GM23338 (cell line): ENCODE measurements around the gene VSTM5. TPM values are rescaled to one million over a fixed set of nuclear protein-coding genes. Genes with fewer than 3 reads are reported as not detected.
"Not testable (repeated sequence)": the region's sequence is repeated elsewhere in the genome, so short reads cannot be mapped to it uniquely, and the experiment has no call there.

Experiments used
- ATAC-seq: fragments of 200-7000 bp; cut with Tn5 transposase; 3 replicates; pipeline ENCODE4 v1.9.1; 2020
- DNase-seq: peaks from one replicate; pipeline ENCODE4 v3.0.0-alpha.2; 2015; ENCODE audit warnings: low spot score
- H2AFZ ChIP-seq: fragments of 200-600 bp; sonication (generic); 2 replicates; pipeline ENCODE4 v1.8.0; 2016; ENCODE audit warnings: antibody characterized with exemption, mild to moderate bottlenecking, moderate library complexity
- H3F3A ChIP-seq: fragments of 200-600 bp; sonication (generic); replicated peaks from 2 replicates; pipeline ENCODE4 v1.8.0; 2017; ENCODE audit warnings: antibody characterized with exemption, mixed run types, low read depth
- H3K27ac ChIP-seq: fragments of 200-600 bp; sonication (generic); 2 replicates; pipeline ENCODE4 v1.6.1; 2016; ENCODE audit warnings: low read depth
- H3K27me3 ChIP-seq: fragments of 200-600 bp; sonication (generic); 2 replicates; pipeline ENCODE4 v1.8.0; 2016; ENCODE audit warnings: mild to moderate bottlenecking, mixed run types, moderate library complexity; ENCODE audit not compliant: insufficient read depth
- H3K36me3 ChIP-seq: fragments of 200-600 bp; sonication (generic); 2 replicates; pipeline ENCODE4 v1.8.0; 2016; ENCODE audit warnings: mild to moderate bottlenecking; ENCODE audit not compliant: insufficient read depth
- H3K4me1 ChIP-seq: fragments of 200-600 bp; sonication (generic); 2 replicates; pipeline ENCODE4 v1.8.0; 2016; ENCODE audit warnings: mild to moderate bottlenecking, moderate library complexity; ENCODE audit not compliant: insufficient read depth
- H3K4me2 ChIP-seq: fragments of 200-600 bp; sonication (generic); 2 replicates; pipeline ENCODE4 v1.7.1; 2017; ENCODE audit warnings: mixed run types
- H3K4me3 ChIP-seq: fragments of 200-600 bp; sonication (generic); 2 replicates; pipeline ENCODE4 v1.6.1; 2016; ENCODE audit warnings: mixed run types
- H3K79me2 ChIP-seq: fragments of 200-600 bp; sonication (generic); replicated peaks from 2 replicates; pipeline ENCODE4 v1.8.0; 2017; ENCODE audit warnings: mild to moderate bottlenecking; ENCODE audit not compliant: insufficient read depth
- H3K9me2 ChIP-seq: fragments of 200-600 bp; sonication (generic); 2 replicates; pipeline ENCODE4 v1.8.0; 2017; ENCODE audit not compliant: insufficient read depth
- H4K20me1 ChIP-seq: fragments of 200-600 bp; sonication (generic); replicated peaks from 2 replicates; pipeline ENCODE4 v1.8.0; 2017; ENCODE audit warnings: mild to moderate bottlenecking; ENCODE audit not compliant: insufficient read depth
- H3K27ac Mint-ChIP-seq: 2 replicates; pipeline ENCODE4 v1.8.0; 2020; ENCODE audit warnings: inconsistent platforms, mild to moderate bottlenecking, moderate library complexity, mixed read lengths
- H3K27me3 Mint-ChIP-seq: 3 replicates; pipeline ENCODE4 v1.8.0; 2022; ENCODE audit warnings: low read depth, mild to moderate bottlenecking, moderate library complexity, mixed read lengths, inconsistent platforms; ENCODE audit not compliant: insufficient read depth, poor library complexity
- H3K36me3 Mint-ChIP-seq: 3 replicates; pipeline ENCODE4 v1.8.0; 2021; ENCODE audit warnings: low read depth, mild to moderate bottlenecking, inconsistent platforms, moderate library complexity, mixed read lengths
- H3K4me1 Mint-ChIP-seq: 3 replicates; pipeline ENCODE4 v1.8.0; 2020; ENCODE audit warnings: mild to moderate bottlenecking, inconsistent platforms, mixed read lengths
- H3K4me3 Mint-ChIP-seq: 3 replicates; pipeline ENCODE4 v1.8.0; 2021; ENCODE audit warnings: moderate library complexity, mild to moderate bottlenecking, inconsistent platforms, mixed read lengths
- H3K9me3 Mint-ChIP-seq: 3 replicates; pipeline ENCODE4 v1.8.0; 2020; ENCODE audit warnings: moderate library complexity, mild to moderate bottlenecking, inconsistent platforms, mixed read lengths
- CTCF ChIP-seq, 2 experiments: fragments of 200-600 bp in 1 of 2; sonication (generic) in 1 of 2; conservative IDR thresholded peaks; 2 replicates each; pipeline versions ENCODE4 v1.5.1 to v1.6.1; 2016 to 2017; ENCODE audit warnings: antibody characterized with exemption in 2 of 2, low read depth in 2 of 2, mild to moderate bottlenecking in 2 of 2, moderate library complexity in 1 of 2
- ETS1 ChIP-seq: IDR thresholded peaks from 2 replicates; pipeline ENCODE4 v1.6.1; 2016; ENCODE audit warnings: antibody characterized with exemption
- JUNB ChIP-seq: IDR thresholded peaks from one replicate; pipeline ENCODE4 v1.6.1; 2016; ENCODE audit warnings: antibody characterized with exemption; ENCODE audit not compliant: unreplicated experiment
- REST ChIP-seq: IDR thresholded peaks from one replicate; pipeline ENCODE4 v1.6.1; 2018; ENCODE audit warnings: antibody characterized with exemption; ENCODE audit not compliant: unreplicated experiment
- ZNF462 ChIP-seq: fragments of 250-450 bp; sonication (Bioruptor Pico); IDR thresholded peaks from 2 replicates; pipeline ENCODE4 v1.5.0; 2020; ENCODE audit warnings: mild to moderate bottlenecking, moderate library complexity
- polyA plus RNA-seq: library from polyadenylated mRNA; unstranded; fragments of >200 nt; fragmentation: Nextera tagmentation; extraction: Ambion mirVana; gene quantifications from 2 replicates; pipeline ENCODE4 v1.2.1, GENCODE V29; 2016
- total RNA-seq: library from RNA; depleted of rRNA; stranded (reverse); fragments of >200 nt; shearing (Covaris generic); gene quantifications from 2 replicates; pipeline ENCODE4 v1.2.3, GENCODE V29; 2014

Gene VSTM5
- total and polyA plus RNA-seq, 2 experiments from 2014 or later = 0.21 to 0.66 TPM

- H2AFZ ChIP-seq = not testable (repeated sequence)
Observed at GRCh38 chr11:93868404-93868803, 18.0 kb upstream of the VSTM5 start.

GRCh38 chr11:93861808-93862207 lies 11.4 kb upstream of the VSTM5 start:
- Histone ChIP-seq H3K4me2 (no peak overlapping the region), H3K36me3 (no peaks in the 10 kb centered on the region), H4K20me1 (no peaks in the 10 kb centered on the region), H3K79me2 (no peaks in the 10 kb centered on the region), H3K27ac (no peak overlapping the region), H3K4me1 (peaks cover 19% of the 10 kb centered on the region), H3F3A (no peaks in the 10 kb centered on the region), H3K9me2 (no peaks in the 10 kb centered on the region), H2AFZ (peak overlapping the region; percentile 63; the same call in 1 of the 2 replicates), H3K27me3 (no peaks in the 10 kb centered on the region), H3K4me3 (no peak overlapping the region)
- Mint-ChIP-seq H3K4me1 (peaks cover 37% of the 10 kb centered on the region), H3K4me3 (no peak overlapping the region), H3K27ac (no peak overlapping the region), H3K27me3 (no peaks in the 10 kb centered on the region), H3K36me3 (no peaks in the 10 kb centered on the region), H3K9me3 (no peaks in the 10 kb centered on the region)
- ATAC-seq = no peak
- DNase-seq = no peak
- TF ChIP-seq REST = no peak
- TF ChIP-seq ETS1 = no peak
- no peak for TF ChIP-seq JUNB
- no peak for TF ChIP-seq ZNF462 (CRISPR knock-in tag)

More at GRCh38 chr11:93868404-93868803, 18.0 kb upstream of the VSTM5 start:
- H3K9me3 Mint-ChIP-seq, H3K27me3 Mint-ChIP-seq, H3K9me2 ChIP-seq, H3K27ac Mint-ChIP-seq, H3K4me2 ChIP-seq, H3K36me3 Mint-ChIP-seq, H3F3A ChIP-seq, H3K4me3 ChIP-seq, H3K4me1 Mint-ChIP-seq, H3K36me3 ChIP-seq, H3K79me2 ChIP-seq, H4K20me1 ChIP-seq, H3K4me3 Mint-ChIP-seq, H3K27ac ChIP-seq, H3K27me3 ChIP-seq, ATAC-seq, H3K4me1 ChIP-seq: not testable (repeated sequence)
- peak; percentile 66 for DNase-seq
- peak; percentile 72 to 79 for TF ChIP-seq CTCF (conservative IDR thresholded peaks at IDR 0.05; ENCODE audit: low read depth in 2 of 2)
